Keratinocyte (primary cell): ENCODE measurements around the gene TMPRSS13. TPM values are rescaled to one million over a fixed set of nuclear protein-coding genes. Genes with fewer than 3 reads are reported as not detected.
A peak's percentile ranks its signal among the peaks of the same experiment; 100 is the strongest.

ENCODE experiments used
- DNase-seq: peaks from one replicate; pipeline ENCODE4 v3.0.0-alpha.2; 2011; ENCODE audit warnings: low read depth, missing footprints, low spot score
- FAIRE-seq: peaks from 2 replicates; lab custom pipeline; 2011; peaks lifted over from hg19 to GRCh38; lab: Jason Lieb, UNC
- H2AFZ ChIP-seq: 2 replicates; pipeline ENCODE4 v1.6.0; 2012; ENCODE audit warnings: low read length, control low read depth, inconsistent platforms; ENCODE audit not compliant: control insufficient read depth
- H3K27ac ChIP-seq: 2 replicates; pipeline ENCODE4 v1.5.1; 2011; ENCODE audit warnings: low read length; ENCODE audit not compliant: control insufficient read depth, insufficient read depth
- H3K27me3 ChIP-seq: 3 replicates; pipeline ENCODE4 v1.6.0; 2011; ENCODE audit warnings: low read length; ENCODE audit not compliant: control insufficient read depth, insufficient read depth; ENCODE audit errors: extremely low read depth
- H3K36me3 ChIP-seq, 2 experiments: 2 replicates in 1 of 2; 3 replicates in 1 of 2; pipeline ENCODE4 v1.5.1; 2011; ENCODE audit warnings: low read length in 2 of 2, mild to moderate bottlenecking in 1 of 2; ENCODE audit not compliant: control insufficient read depth in 2 of 2, insufficient read depth in 2 of 2; ENCODE audit errors: extremely low read depth in 1 of 2
- H3K4me1 ChIP-seq: 3 replicates; pipeline ENCODE4 v1.5.1; 2011; ENCODE audit warnings: low read length; ENCODE audit not compliant: control insufficient read depth, insufficient read depth; ENCODE audit errors: extremely low read depth
- H3K4me2 ChIP-seq: 3 replicates; pipeline ENCODE4 v1.6.0; 2011; ENCODE audit warnings: low read depth, low read length; ENCODE audit not compliant: control insufficient read depth, insufficient read depth; ENCODE audit errors: extremely low read depth
- H3K4me3 ChIP-seq, 3 experiments: fragments of 200-600 bp in 1 of 3; sonication (generic) in 1 of 3; 2 replicates in 2 of 3; 3 replicates in 1 of 3; pipeline ENCODE4 v1.5.1; 2011 to 2016; ENCODE audit warnings: low read length in 3 of 3, mild to moderate bottlenecking in 3 of 3, control low read depth in 2 of 3, inconsistent platforms in 1 of 3, low read depth in 1 of 3, mixed read lengths in 1 of 3, mixed run types in 1 of 3, moderate library complexity in 1 of 3; ENCODE audit not compliant: control insufficient read depth in 2 of 3, insufficient read depth in 2 of 3; ENCODE audit errors: extremely low read depth in 1 of 3
- H3K79me2 ChIP-seq: 2 replicates; pipeline ENCODE4 v1.6.0; 2012; ENCODE audit warnings: low read length; ENCODE audit not compliant: control insufficient read depth, insufficient read depth
- H3K9ac ChIP-seq: 3 replicates; pipeline ENCODE4 v1.6.0; 2011; ENCODE audit warnings: low read length; ENCODE audit not compliant: control insufficient read depth, insufficient read depth; ENCODE audit errors: extremely low read depth
- H3K9me1 ChIP-seq: 3 replicates; pipeline ENCODE4 v1.6.0; 2011; ENCODE audit warnings: low read length; ENCODE audit not compliant: control insufficient read depth, insufficient read depth; ENCODE audit errors: extremely low read depth
- H3K9me3 ChIP-seq: 2 replicates; pipeline ENCODE4 v1.5.1; 2012; ENCODE audit warnings: low read depth, low read length; ENCODE audit not compliant: control insufficient read depth
- H4K20me1 ChIP-seq: 3 replicates; pipeline ENCODE4 v1.6.0; 2011; ENCODE audit warnings: low read length; ENCODE audit not compliant: control insufficient read depth, insufficient read depth; ENCODE audit errors: extremely low read depth
- CTCF ChIP-seq, 3 experiments: IDR thresholded peaks in 1 of 3; conservative IDR thresholded peaks in 1 of 3; optimal IDR thresholded peaks in 1 of 3; 2 replicates in 2 of 3; 3 replicates in 1 of 3; pipeline versions ENCODE3 to v1.5.1; 2011; ENCODE audit warnings: low read length in 3 of 3, mild to moderate bottlenecking in 3 of 3, moderate library complexity in 2 of 3, control low read depth in 1 of 3, inconsistent platforms in 1 of 3; ENCODE audit not compliant: insufficient read depth in 2 of 3; ENCODE audit errors: extremely low read depth in 1 of 3
- EZH2 ChIP-seq: IDR thresholded peaks from one replicate; pipeline ENCODE4 v1.6.1; 2012; ENCODE audit warnings: inconsistent platforms, mild to moderate bottlenecking, low read length, moderate library complexity
- dilution Hi-C: fragments of 300-500 bp; cut with MboI; formaldehyde crosslinking; loops from one replicate; pipeline ENCODE4 v1.7.0; 2020; ENCODE audit warnings: low sequenced_read_pairs; ENCODE audit not compliant: extremely low pct_ligation_motif_present
- polyA plus RNA-seq, 5 experiments: library from polyadenylated mRNA; depleted of rRNA in 3 of 5; stranded (reverse) in 3 of 5; stranded (forward) in 1 of 5; unstranded in 1 of 5; fragments of >200 nt; gene quantifications; 1 replicate in 1 of 5; 2 replicates in 3 of 5; 3 replicates in 1 of 5; pipeline versions ENCODE4 v1.2.1 to v1.2.3, GENCODE V29; 2011 to 2012; ENCODE audit warnings: missing spikeins in 2 of 5, low read depth in 1 of 5, low replicate concordance in 1 of 5

Gene TMPRSS13
- polyA plus RNA-seq, 1 donor (not counting 4 experiments of a cell fraction or from before 2014, with no cell fraction given), result 1.8 TPM

- H3K4me1 ChIP-seq, result peaks cover 7% of the 10 kb centered on the region
- H3K27me3 ChIP-seq, result no peaks in the 10 kb centered on the region
- H3K9ac ChIP-seq, result no peak overlapping the region
- no peak overlapping the region for H3K4me3 ChIP-seq
- no peaks in the 10 kb centered on the region for H4K20me1 ChIP-seq
- no peak overlapping the region for H2AFZ ChIP-seq
- no peak overlapping the region for H3K27ac ChIP-seq
- no peaks in the 10 kb centered on the region for H3K9me1 ChIP-seq
- DNase-seq (peak; percentile 98), FAIRE-seq (peak; percentile 91)
- H3K4me2 ChIP-seq, result no peak overlapping the region
- dilution Hi-C loops, result no loop called here
- H3K36me3 ChIP-seq, result no peaks in the 10 kb centered on the region
- H3K9me3 ChIP-seq, result no peaks in the 10 kb centered on the region
- no peaks in the 10 kb centered on the region for H3K79me2 ChIP-seq
- TF ChIP-seq EZH2, result no peak
- peak; percentile 92 to 96 (median 94) for TF ChIP-seq CTCF (optimal IDR thresholded peaks at IDR 0.05 in 1 of 3, IDR thresholded peaks at IDR 0.05 in 1 of 3, conservative IDR thresholded peaks at IDR 0.05 in 1 of 3; ENCODE audit: extremely low read depth in 1 of 3, insufficient read depth in 2 of 3, low read length in 3 of 3)
These were observed 17.8 kb upstream of the TMPRSS13 start for GRCh38 chr11:117946842-117947526.

GRCh38 chr11:117946156-117946841 lies 17.1 kb upstream of the TMPRSS13 start:
- H3K27me3 ChIP-seq, result no peaks in the 10 kb centered on the region
- FAIRE-seq (no peak), DNase-seq (no peak)
- no peak for TF ChIP-seq EZH2
- H3K9me1 ChIP-seq, result no peaks in the 10 kb centered on the region
- no peaks in the 10 kb centered on the region for H3K79me2 ChIP-seq
- H3K4me2 ChIP-seq, result no peak overlapping the region
- no peak overlapping the region for H2AFZ ChIP-seq
- H3K4me1 ChIP-seq, result peaks cover 14% of the 10 kb centered on the region
- H3K36me3 ChIP-seq, result no peaks in the 10 kb centered on the region
- H3K9me3 ChIP-seq, result no peaks in the 10 kb centered on the region
- H3K27ac ChIP-seq, result no peak overlapping the region
- H3K9ac ChIP-seq, result no peak overlapping the region
- dilution Hi-C loops, result no loop called here
- no peaks in the 10 kb centered on the region for H4K20me1 ChIP-seq
- no peak overlapping the region for H3K4me3 ChIP-seq
